ENCODE results near the gene VARS1.

Gene VARS1

DNA sequence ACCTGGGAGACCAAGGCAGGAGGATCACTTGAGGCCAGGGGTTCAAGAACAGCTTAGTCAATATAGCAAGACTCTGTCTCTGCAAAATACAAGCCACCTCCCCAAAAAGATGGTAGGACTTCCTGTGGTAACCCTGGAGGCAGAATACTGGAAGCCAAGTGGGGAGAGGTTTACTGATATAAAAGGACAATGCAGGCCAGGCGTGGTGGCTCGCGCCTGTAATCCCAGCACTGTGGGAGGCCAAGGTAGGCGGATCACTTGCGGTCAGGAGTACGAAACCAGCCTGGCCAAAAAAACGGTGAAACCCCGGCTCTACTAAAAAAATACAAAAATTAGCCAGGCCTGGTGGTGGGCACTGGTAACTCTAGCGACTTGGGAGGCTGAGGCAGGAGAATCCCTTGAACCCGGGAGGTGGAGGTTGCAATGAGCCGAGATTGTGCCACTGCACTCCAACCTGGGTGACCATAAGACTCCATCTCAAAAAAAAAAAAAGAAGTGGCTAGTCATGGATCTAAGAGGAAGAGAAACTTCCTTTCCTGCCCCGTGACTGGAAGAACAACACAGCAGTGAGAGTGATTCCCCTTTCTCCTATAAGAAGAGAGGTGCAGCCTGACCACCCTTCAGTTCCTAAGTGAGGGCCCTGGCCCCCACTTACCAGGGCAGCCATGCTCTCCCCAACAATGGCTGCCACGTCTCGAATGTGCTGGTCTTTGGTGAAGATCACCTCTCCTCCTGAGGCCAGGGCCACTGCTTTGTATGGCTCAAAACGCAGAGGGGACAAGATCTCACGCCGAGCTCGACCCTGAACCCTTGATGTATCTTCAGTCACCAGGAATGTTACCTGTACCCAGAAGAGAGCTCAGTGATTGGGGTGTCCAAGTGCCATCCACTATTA, 26.9 kb downstream of the VARS1 start:
- DNase-seq: no peak

DNA sequence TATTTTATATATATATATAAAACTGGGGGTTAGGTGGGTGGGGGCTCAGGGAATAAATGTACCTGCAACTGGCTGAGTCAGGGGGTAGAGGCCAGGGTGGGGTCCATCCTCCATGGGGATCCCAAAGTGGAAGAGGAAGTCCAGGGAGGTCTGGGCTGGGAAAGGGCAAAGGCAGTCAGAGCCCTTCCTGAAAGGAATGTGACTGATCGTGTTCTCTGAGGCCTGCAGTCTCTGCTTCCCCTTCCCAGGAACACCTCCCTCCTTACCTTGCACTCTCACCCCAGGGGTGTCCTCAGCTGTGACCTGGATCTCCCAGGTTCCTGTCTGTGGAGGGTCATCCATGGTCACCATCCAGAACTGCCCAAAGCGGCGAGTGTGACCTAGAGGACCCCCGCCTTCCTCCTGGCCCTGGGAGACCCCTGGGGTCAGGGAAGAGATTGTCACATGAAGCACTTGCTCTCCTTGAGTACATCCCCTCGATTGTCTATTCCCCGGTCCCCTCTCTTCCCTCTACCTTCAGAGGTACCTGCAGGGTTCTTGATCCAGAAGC, 28.4 kb downstream of the VARS1 start:
- no peak for DNase-seq

GRCh38 chr6:31765910-31766794, 29.4 kb downstream of the VARS1 start:
- no peak for DNase-seq

DNA sequence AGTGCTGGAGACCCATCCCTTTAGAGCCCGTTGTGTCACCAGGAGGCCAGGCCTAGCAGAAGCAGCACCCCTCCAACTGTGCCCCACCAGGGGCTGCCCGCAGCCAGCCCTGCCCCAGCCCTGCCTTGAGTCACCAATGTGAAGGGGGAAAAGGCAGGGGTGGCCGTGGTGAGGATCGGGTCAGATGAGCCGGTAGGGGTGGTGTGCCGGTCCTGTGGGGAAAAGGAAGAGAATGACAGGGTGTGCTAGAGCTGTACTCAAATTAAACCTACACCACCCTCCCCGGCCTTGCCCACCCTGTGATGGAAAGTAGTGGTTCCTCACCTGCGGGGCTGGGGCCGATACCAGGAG, 30.0 kb downstream of the VARS1 start:
- no peak for DNase-seq

GRCh38 chr6:31764198-31764597, 31.4 kb downstream of the VARS1 start:
- no peak for DNase-seq

- no peak for DNase-seq
These were observed 32.0 kb downstream of the VARS1 start for GRCh38 chr6:31763619-31763940.

DNA sequence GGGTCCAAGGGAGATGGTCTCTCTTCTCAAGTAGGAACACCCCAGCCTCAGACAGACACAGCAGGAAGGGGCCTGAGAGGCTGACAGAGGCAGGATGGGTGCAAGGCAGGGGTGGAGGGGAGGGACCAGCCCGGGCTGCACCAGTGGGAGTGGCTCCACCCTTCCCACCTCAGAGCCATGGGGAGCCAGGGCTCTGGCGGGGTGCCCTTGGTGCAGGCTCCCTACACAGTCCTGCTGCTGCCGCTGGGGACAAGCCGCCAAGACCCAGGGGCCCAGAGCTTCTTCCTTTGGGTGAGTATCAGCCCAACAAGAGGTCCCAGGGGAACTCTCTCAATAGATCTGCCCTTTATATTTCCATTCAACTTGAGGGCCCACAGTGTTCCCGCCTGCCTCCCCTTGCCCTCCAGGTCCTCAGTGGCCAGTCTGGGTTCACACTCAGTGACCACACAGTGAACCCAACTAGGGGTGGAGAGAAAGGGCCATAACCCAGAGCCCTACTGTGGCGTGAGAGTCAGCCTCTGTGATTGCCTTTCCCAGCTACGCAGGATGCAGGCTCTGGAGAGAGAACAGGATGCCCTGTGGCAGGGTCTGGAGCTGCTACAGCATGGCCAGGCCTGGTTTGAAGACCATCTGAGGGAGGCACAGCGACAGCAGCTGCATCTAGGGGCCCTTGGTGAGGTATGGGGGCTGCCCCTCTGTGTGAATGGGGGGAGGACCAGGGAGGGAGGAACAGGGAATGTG, 32.5 kb downstream of the VARS1 start:
- no peak for DNase-seq

- no peak for DNase-seq
These were observed 33.2 kb downstream of the VARS1 start, which contains the start of gene SAPCD1 for GRCh38 chr6:31762356-31762755. SAPCD1 (plus strand) TSS chr6:31762656; CDS start chr6:31763055, 399 bp downstream.

GRCh38 chr6:31761343-31761742, 34.2 kb downstream of the VARS1 start:
- DNase-seq: no peak

GRCh38 chr6:31760790-31761189, 34.8 kb downstream of the VARS1 start:
- DNase-seq: no peak

GRCh38 chr6:31758281-31758680, 37.3 kb downstream of the VARS1 start:
- DNase-seq: no peak

GRCh38 chr6:31752739-31753319, 42.7 kb downstream of the VARS1 start:
- no peak for DNase-seq

DNA sequence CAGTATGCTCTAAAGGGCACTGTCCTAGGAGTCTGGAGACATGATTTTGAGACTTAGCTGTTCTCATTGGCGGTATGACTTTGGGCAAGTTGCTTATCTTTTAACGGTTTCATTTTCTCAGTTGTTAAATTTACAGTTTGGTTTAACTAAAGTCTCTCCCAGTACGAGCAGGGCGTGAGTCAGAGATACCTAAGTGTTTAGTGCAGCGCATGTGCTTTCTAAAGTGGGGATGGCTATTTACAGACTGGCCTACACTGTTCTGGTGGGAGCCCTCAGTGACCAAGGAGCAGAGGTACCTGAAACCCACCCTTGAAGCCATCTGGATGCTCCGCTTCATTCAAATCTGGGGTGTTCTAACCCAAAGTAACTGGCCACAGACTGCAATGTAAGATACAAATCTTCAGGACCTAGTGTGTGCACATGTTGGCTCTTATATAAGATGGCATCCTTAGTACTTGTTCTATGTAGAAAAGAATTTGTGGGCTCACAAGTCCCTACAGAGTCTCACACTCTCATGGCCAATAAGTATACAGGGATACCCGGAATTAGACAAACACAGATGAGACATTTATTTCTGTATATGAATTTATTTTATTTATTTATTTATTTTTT, 45.0 kb downstream of the VARS1 start:
- no peak for DNase-seq

- DNase-seq: no peak
These were observed 46.1 kb downstream of the VARS1 start for GRCh38 chr6:31749301-31750036.
